Esophagus squamous epithelium (tissue), 5 donors: Measurements from ENCODE around the gene WWTR1. TPM values are rescaled to one million over a fixed set of nuclear protein-coding genes. Genes with fewer than 3 reads are reported as not detected.

Source experiments
- DNase-seq: peaks from one replicate; lab custom pipeline; 2025; lab: John Stamatoyannopoulos, UW
- H3K27ac ChIP-seq, 4 donors: fragments of 200-600 bp; sonication (generic); one replicate each; pipeline ENCODE4 v1.5.1; 2016 to 2019; ENCODE audit warnings: mild to moderate bottlenecking in 1 of 4
- H3K27me3 ChIP-seq, 4 donors: fragments of 200-600 bp; sonication (generic); 1 replicate in 3 of 4; 2 replicates in 1 of 4; pipeline versions ENCODE4 v1.5.1 to v1.6.0; 2017 to 2021; ENCODE audit warnings: antibody characterized with exemption in 1 of 4
- H3K36me3 ChIP-seq, 3 donors: fragments of 200-600 bp; sonication (generic); one replicate each; pipeline ENCODE4 v1.5.1; 2016 to 2019
- H3K4me1 ChIP-seq, 3 donors: fragments of 200-600 bp; sonication (generic); one replicate each; pipeline ENCODE4 v1.5.1; 2017 to 2019
- H3K4me3 ChIP-seq, 4 donors: fragments of 200-600 bp; sonication (generic); 1 replicate in 3 of 4; 2 replicates in 1 of 4; pipeline ENCODE4 v1.5.1; 2016 to 2019; ENCODE audit warnings: mild to moderate bottlenecking in 2 of 4, moderate library complexity in 1 of 4
- H3K9me3 ChIP-seq, 3 donors: fragments of 200-600 bp; sonication (generic); one replicate each; pipeline ENCODE4 v1.5.1; 2016 to 2019
- POLR2A ChIP-seq, 4 donors: fragments of 450-650 bp; IDR thresholded peaks; one replicate each; pipeline ENCODE4 v1.6.1; 2017; ENCODE audit warnings: antibody characterized with exemption in 4 of 4, mild to moderate bottlenecking in 4 of 4, moderate library complexity in 3 of 4
- WGBS, 2 donors: methylation state at CpG; one replicate each; pipeline ENCODE4 v1.1.5; 2018; 5-methylcytosine and 5-hydroxymethylcytosine counted together
- intact Hi-C: fragments of 100-400 bp; cut with DNase I; formaldehyde crosslinking; loops from one replicate; pipeline ENCODE4 v1.15.0; 2022
- total RNA-seq, 4 donors: library from RNA; depleted of rRNA; stranded (reverse); fragments of >200 nt; gene quantifications; one replicate each; pipeline ENCODE4 v1.1.0, GENCODE V29; 2016
- TF ChIP-seq, protein P1 (sequence below), 6 experiments: fragments of 450-650 bp in 4 of 6; fragments of 200-600 bp in 2 of 6; sonication (generic) in 2 of 6; IDR thresholded peaks; one replicate each; pipeline ENCODE4 v1.5.1; 2016 to 2019; ENCODE audit warnings: antibody characterized with exemption in 6 of 6, mild to moderate bottlenecking in 4 of 6, moderate library complexity in 4 of 6
- donor health status: DM: yes; HTN: yes; CAD: no.

Gene WWTR1
- total RNA-seq, 4 donors from 2014 or later: 35.7 to 116 (median 39.6) TPM

DNA sequence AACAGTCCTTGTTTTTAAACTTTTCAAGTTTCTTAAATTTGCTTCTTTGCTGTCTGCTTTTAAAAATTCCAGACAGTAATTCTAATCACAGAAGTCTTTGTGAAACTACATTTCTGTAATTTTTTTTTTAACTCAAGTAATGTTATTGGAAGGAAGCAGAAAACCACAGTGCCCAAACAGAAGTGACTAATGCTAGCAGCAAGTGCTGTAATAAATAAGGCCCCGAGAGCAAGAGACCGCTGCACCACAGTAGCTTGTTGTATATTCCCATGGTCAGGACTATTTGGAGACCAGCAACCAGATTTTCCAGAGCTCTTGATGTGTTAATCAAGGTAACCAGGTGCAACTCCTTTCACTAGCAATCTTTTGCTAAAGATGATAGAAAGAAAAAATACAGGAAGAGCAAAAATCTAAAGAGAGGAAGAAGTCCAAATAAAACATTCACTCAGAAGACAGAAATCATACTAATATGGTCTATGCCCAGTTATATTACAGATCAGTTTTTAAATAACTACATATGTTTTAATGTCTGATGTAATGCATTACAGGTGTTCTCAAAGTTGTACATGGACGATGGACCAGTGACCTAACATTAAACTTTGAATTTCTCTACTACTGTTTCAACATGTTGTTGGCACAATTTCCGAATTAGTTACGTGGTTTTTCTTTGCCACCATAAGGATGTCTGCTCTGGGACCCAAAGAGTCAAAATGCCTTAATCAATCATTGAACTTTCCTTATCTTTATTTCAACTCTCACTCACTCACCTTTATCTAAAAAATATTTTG is 36.4 kb downstream of the WWTR1 start:
- no peaks in the 10 kb centered on the region for H3K36me3 ChIP-seq
- peaks cover 4 to 83% (median 45%) of the 10 kb centered on the region in 3 donors for H3K4me1 ChIP-seq
- H3K4me3 ChIP-seq: no peak overlapping the region
- no peaks in the 10 kb centered on the region for H3K9me3 ChIP-seq
- H3K27ac ChIP-seq: peak overlapping the region in 3 of 4 donors; percentile 1 to 19 (median 16)
- DNase-seq: no peak
- intact Hi-C loops: no loop called here
- WGBS, 2 donors: 17 to 24% methylated on average over 5 of the region's 5 CpGs
- TF ChIP-seq, protein P1, sequence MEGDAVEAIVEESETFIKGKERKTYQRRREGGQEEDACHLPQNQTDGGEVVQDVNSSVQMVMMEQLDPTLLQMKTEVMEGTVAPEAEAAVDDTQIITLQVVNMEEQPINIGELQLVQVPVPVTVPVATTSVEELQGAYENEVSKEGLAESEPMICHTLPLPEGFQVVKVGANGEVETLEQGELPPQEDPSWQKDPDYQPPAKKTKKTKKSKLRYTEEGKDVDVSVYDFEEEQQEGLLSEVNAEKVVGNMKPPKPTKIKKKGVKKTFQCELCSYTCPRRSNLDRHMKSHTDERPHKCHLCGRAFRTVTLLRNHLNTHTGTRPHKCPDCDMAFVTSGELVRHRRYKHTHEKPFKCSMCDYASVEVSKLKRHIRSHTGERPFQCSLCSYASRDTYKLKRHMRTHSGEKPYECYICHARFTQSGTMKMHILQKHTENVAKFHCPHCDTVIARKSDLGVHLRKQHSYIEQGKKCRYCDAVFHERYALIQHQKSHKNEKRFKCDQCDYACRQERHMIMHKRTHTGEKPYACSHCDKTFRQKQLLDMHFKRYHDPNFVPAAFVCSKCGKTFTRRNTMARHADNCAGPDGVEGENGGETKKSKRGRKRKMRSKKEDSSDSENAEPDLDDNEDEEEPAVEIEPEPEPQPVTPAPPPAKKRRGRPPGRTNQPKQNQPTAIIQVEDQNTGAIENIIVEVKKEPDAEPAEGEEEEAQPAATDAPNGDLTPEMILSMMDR (IDR thresholded peaks at IDR 0.05): no peak
- TF ChIP-seq POLR2A (IDR thresholded peaks at IDR 0.05): no peak
- no peaks in the 10 kb centered on the region for H3K27me3 ChIP-seq

DNA sequence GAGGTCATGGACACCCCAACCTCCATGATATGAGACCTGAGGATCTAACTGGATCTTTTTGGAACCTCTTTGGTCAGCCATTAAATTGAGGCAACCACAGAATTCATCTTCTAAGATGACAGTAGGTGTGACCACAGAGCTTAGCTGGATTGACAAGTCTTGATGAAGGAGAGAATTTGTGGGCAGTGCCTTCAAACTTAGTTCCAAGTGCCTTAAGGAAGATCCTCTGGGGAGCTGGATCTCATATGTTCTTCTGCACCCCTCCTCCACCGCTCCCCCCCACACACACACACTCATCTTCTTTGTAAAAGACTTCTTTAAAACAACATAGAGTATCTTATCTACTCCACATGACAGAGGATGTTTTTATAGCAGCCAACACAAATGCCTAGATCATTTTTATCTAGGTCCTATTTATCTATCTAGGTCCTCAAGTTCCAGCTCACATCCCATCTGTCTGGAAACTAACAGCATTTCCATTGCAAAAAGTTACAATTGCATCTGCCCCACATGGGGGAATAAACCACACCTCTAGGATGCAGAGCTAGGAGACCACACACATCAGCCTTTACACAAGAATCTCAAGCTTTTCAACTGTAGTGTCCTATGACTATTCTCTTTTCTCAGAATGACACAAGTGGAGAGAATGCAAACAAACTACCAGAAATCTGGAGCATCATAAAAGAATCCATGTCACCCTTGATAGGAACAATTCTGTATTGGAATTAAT is 37.4 kb downstream of the WWTR1 start:
- DNase-seq: no peak
- H3K4me1 ChIP-seq: peaks cover 4 to 78% (median 36%) of the 10 kb centered on the region in 3 donors
- intact Hi-C loops: no loop called here
- peak overlapping the region in 2 of 4 donors; percentile 1 to 16 for H3K27ac ChIP-seq
- no peaks in the 10 kb centered on the region for H3K9me3 ChIP-seq
- H3K36me3 ChIP-seq: no peaks in the 10 kb centered on the region
- TF ChIP-seq POLR2A (IDR thresholded peaks at IDR 0.05): no peak
- H3K4me3 ChIP-seq: no peak overlapping the region
- WGBS, 2 donors: 63 to 82% methylated on average over 1 of the region's 1 CpG
- H3K27me3 ChIP-seq: no peaks in the 10 kb centered on the region

DNA sequence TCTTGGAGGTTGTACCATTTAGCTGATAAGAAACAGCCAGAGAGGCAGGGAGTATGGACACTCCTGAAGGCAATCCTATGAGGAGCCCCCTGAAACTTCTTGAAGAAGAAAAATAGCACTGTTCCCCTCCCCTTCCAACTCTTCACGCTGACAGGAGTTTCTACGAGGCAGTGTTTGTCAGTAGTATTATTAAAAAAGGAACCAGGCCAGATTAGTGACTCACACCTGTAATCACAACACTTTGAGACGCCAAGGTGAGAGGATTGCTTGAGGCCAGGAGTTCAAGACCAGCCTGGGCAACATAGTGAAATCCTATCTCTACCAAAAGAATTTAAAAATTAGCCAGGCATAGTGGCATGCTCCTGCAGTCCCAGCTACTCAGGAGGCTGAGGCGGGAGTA is 38.7 kb downstream of the WWTR1 start:
- Histone ChIP-seq H3K4me1 (peaks cover 4 to 74% (median 33%) of the 10 kb centered on the region in 3 donors), H3K4me3 (no peak overlapping the region), H3K36me3 (no peaks in the 10 kb centered on the region), H3K27ac (peak overlapping the region in 3 of 4 donors; percentile 32 to 50 (median 45)), H3K9me3 (no peaks in the 10 kb centered on the region), H3K27me3 (no peaks in the 10 kb centered on the region)
- 30 to 37% methylated on average over 4 of the region's 4 CpGs for WGBS, 2 donors
- intact Hi-C loops: no loop called here
- TF ChIP-seq, protein P1 (IDR thresholded peaks at IDR 0.05): no peak
- no peak for TF ChIP-seq POLR2A (IDR thresholded peaks at IDR 0.05)
- no peak for DNase-seq

DNA sequence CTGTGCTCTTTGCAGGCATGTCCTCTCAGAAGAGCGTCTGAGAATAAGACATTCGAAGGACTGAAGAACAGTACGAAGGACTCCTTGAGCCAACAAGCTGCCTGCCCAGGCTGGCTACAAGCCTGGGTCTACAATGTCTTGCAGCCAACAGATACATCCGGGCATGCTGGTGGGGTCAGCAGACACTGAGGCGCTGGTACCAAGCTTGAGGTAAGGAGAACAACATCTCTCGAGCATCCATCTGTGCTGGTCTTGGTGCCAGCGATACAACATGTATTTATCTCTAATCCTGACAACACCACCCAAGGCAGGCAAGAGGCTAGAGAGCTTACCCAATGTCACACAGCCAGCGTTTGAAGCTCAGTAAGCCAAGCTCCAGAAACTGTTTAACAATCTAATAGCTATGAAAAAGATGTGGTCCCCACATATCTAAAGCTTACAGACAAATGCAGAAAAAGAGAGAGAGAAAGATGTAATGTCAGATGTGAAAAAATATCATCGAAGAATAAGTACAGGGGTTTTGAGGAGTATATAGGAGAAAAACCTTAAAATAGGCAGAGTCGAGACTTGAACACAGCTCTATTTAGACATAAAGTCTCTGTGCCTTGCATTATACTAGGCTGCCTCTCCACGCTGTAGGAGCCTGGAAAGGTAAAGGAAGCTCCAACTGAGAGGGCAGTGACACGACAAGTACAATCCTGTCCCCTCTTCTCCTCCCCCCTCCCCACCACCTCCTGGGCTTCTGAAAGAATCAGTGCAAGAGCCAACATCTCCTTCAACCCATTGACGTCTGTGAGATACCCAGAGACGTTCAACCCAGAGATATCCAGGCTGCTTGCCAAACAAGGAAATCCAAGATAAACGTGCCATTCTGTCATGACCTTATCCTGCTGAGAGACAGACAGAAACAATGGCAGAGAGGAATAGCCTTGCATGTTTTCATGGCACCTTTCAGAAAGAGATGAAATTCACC is 39.4 kb downstream of the WWTR1 start:
- TF ChIP-seq, protein P1 (IDR thresholded peaks at IDR 0.05): no peak
- TF ChIP-seq POLR2A (IDR thresholded peaks at IDR 0.05): no peak
- DNase-seq: no peak
- Histone ChIP-seq H3K4me1 (peaks cover 4 to 72% (median 37%) of the 10 kb centered on the region in 3 donors), H3K27me3 (no peaks in the 10 kb centered on the region), H3K4me3 (no peak overlapping the region), H3K27ac (peak overlapping the region in 3 of 4 donors; percentile 32 to 50 (median 45)), H3K9me3 (no peaks in the 10 kb centered on the region), H3K36me3 (no peaks in the 10 kb centered on the region)
- intact Hi-C loops: no loop called here
- WGBS, 2 donors: 43 to 52% methylated on average over 15 of the region's 15 CpGs

DNA sequence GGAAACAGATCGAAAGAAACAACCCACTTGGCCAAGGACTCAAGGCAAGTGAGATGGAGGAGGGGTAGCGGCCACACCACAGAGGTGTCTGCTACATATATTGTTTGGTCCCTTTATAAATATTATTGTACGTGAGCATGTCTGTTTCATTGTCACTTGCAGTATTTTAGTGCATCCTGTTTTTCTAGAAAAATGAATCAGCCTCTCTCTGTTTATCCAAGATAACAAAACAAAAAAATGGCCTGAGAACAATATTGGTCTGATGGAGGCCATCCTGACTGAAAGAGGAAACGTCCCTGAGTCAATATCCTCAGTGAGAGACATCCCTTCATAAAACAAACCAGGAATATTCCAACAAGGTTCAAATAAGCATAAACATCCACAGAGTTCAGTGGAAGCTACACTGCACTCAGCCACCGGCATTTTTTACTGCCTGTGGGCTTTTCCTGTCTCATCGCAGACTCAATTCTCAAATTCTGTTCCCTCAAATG is 42.0 kb downstream of the WWTR1 start:
- H3K27ac ChIP-seq: peak overlapping the region in 3 of 4 donors; percentile 24 to 66 (median 62)

More for the DNA sequence above, 42.0 kb downstream of the WWTR1 start:
- intact Hi-C loops: no loop called here
- Histone ChIP-seq H3K4me3 (no peak overlapping the region), H3K9me3 (no peaks in the 10 kb centered on the region), H3K4me1 (peaks cover 4 to 80% (median 36%) of the 10 kb centered on the region in 3 donors), H3K27me3 (no peaks in the 10 kb centered on the region), H3K36me3 (no peaks in the 10 kb centered on the region)
- TF ChIP-seq POLR2A (IDR thresholded peaks at IDR 0.05): no peak
- TF ChIP-seq, protein P1 (IDR thresholded peaks at IDR 0.05): no peak
- WGBS, 2 donors: 73 to 76% methylated on average over 6 of the region's 6 CpGs
- DNase-seq: no peak
